HG03103 (cell line): Measurements from ENCODE around the gene ALDOB.

Experiments used
- ATAC-seq: cut with Tn5 transposase; IDR thresholded peaks from one replicate; pipeline ENCODE4 v1.9.1; 2021; ENCODE audit warnings: low read depth; ENCODE audit not compliant: unreplicated experiment

The ALDOB gene

DNA sequence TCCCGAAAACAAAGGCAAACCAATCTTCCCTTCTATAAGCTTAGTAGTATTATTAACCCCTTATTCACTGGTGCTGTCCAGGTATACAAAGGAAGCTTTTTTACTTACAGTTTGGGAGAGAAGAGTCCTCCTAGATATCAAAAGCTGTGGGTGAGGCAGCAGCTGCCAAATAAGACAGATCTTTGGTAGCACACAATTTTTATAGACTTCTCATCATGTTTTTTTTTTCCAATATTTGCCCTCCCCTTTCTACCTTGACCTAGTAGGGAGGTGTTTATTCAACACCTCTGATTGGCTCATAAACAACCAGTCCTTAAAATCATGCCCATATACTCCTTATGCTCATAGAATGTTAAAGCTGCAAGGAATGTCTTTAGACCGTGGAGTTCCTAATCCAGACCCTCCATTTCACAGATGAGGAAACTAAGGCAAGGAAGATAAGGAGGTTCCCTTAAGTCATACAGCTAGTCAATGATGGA lies at the start of gene ALDOB:
Gene ALDOB (minus strand): TSS at position 174 of the 479 bp plus-strand sequence. CDS start 4,887 bp downstream, outside the sequence.
- no peak for ATAC-seq

- no peak for ATAC-seq
Observed at GRCh38 chr9:101484046-101484445, 48.5 kb upstream of the ALDOB start.

DNA sequence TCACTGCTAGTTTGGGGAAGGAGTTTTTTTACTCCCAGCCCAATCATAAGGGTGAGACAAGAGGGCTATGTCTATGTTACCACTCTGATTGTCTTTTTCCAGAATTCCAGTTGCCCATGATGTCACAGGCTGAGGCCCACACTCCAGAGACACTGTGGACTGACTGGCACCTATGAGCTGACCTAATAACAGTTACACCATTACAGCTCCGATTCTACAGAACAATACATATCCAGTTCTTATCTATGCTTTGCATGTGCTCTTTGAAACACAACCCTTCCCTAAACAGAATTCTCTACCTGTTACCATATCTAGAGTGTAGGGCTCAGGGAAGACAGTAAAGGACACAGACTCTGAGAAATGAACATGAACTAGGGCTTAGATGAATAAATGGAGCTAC lies 45.7 kb upstream of the ALDOB start:
- ATAC-seq: no peak

DNA sequence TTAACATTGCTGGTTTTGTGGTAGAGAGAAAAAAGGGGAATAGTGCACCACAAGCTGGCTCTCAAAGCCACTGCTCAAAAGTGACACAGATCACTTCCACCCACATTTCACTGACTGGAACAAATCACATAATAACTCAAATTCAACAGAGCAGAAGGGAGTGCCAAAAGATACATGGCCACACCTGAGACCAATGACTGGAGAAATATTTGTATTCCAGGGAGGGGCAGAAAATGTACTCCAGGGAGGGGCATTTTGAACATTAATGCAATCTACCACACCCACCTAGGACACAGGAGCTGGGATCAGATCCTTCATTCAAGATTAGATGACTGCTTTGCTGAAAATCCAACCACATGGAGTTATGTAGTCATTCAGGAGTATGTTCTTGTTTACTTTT lies 44.8 kb upstream of the ALDOB start:
- ATAC-seq: no peak

DNA sequence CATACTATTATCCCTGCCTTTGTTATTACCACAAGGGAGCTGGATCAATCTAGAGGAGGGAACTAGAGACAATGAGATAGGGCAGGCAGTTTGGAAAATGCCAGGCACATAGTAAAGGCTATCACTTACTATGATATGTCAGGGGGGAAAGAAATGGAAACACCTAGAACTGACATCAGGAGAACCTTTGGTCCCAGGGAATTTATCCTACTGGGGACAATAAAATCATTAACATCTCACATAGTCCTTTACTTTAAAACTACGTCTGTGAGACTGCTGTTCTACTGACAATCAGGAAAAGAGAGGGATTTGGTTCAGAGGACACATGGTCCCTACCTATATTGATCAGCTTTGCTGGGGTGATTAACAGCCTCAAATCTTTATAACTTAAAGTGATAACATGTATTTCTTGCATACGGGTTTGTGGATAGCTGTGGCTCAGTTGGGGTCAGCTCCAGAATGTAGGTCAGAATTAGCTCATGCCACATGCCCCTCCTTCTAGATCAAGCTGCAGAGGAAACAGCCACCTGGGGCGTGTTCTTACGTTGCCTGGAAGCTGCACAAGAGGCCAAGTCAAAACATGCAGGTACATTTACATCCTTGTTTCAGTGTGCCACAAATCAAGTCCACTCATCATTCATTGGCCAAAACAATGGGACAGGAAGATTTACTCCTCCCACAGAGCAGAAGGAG lies 43.9 kb upstream of the ALDOB start:
- ATAC-seq: no peak

DNA sequence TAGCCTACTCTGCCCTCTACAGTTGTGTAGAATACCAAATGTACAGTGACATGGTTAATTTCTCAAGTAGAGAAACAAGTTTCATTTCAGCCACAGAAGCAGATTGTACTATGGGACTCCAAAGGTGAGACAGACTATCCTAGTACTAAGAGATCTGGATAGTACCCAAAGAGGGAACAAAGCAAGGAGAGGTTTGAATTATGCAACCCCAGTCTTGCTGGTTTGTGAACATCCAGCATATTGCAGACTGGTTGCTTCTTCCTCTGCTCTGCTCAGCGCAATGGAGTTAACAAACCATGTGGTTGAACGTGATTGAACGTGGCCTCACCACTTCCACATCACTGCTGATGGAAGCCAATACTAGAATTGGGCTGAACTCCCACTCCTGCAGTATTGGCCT lies 43.3 kb upstream of the ALDOB start:
- no peak for ATAC-seq

GRCh38 chr9:101478444-101478843 lies 42.9 kb upstream of the ALDOB start:
- no peak for ATAC-seq

DNA sequence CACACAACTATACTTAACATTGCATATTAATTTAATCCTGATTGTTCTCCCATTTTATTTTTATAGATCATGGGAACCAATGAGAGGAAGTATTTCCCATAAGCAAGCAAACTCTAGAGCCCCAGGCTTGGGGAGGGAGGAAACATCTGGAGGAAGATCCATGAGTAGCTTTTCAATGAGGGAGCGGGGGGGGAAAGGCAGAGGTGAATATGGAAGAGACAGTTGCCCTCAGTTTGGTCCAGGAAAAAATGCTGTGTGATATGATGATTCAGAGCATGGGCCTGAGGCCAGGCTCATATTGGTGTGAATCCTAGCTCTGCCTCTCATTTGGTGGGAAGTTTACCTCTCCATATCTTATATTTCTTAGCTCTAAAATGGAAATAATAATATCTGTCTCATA lies 42.2 kb upstream of the ALDOB start:
- ATAC-seq: no peak

DNA sequence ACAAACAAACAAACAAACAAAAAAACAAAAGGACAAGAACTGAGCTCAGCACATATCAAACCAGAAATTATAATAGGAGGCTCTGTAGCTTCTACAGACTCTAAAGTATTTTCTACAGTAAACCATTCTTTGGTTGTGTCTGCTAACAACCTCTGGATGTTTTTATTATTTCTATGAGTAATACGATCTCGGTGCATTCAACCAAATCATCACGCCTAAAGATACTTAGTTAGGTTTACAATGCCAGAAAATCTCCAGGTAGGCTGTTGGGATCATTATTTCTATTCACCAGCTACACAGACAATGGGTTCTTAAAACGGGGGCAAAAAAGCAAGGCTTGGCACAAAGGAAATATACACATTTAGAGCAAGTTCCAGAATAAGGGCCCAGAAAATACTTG lies 41.6 kb upstream of the ALDOB start:
- no peak for ATAC-seq

DNA sequence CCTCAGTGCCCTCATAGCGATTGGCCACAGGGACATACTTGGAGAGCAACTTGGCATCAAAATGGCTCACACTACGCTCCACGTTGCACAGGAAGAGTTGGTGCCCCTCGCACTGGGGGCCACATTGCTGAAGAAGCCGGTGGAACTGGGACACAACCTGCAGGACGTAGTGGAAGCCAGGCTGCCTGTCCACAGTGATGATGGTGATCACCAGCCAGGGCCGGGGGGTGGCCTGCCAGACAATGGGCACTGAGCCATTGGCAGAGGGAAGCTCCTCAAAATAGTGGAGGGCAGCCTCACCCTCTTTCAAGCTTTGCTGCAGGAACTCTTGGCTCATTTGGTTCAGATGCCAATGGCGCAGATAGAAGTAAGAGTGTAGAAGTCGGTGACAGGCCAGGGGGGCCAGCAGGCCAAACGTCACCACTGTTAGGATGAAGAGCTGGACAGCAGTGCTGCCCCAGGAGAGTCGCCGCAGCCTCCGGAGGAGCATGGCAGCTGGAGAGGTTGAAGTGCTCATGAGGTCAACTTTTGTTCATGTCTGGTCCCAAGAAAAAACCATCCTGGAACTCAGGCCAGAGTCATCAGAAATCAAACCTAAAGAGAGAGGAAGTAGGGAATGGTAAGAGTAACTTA lies 41.1 kb upstream of the ALDOB start:
- no peak for ATAC-seq

DNA sequence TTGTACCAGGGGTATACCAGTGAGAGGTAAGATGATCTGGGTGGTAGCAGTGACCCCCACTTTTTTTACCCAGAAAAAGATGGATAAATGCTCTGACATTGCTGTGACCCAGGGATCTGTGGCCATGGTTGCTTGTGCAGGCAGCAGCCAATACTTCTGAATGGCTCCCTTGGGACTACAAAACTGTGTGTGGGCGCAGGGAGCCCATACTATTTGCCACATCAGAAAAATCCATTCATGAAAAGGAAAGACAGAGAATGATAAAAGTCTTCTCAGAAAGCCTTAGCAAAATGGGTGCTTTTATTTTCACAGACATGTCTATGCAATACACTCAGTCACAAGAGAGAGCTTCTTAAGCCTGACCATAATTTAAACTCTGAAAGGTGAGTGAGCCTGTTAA lies 37.3 kb upstream of the ALDOB start:
- ATAC-seq: no peak

GRCh38 chr9:101470929-101471328 lies 35.4 kb upstream of the ALDOB start:
- no peak for ATAC-seq

GRCh38 chr9:101470021-101470420 lies 34.4 kb upstream of the ALDOB start:
- ATAC-seq: no peak

GRCh38 chr9:101469026-101469425 lies 33.5 kb upstream of the ALDOB start:
- no peak for ATAC-seq

- ATAC-seq: no peak
Observed at GRCh38 chr9:101468116-101468515, 32.5 kb upstream of the ALDOB start.

GRCh38 chr9:101467690-101468089 lies 32.1 kb upstream of the ALDOB start:
- ATAC-seq: no peak

DNA sequence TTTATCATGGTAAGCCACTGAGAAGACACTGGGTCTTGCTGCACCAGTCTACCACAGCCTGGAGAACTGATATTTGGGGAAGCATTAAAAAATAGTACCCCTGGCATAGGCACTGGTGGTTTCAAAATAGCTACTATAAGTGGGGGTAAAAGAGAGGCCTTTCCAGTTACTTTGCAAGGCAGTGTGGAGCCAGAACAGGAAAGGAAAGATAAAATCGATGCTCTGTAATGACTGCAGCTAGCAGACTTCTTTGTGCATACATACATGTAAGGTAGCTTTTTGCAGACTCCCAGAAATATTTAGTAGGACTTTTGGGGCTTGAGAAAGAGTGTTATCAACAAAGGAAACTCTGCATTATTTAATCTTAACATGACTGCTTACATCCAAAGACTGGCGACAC lies 31.3 kb upstream of the ALDOB start:
- ATAC-seq: no peak

DNA sequence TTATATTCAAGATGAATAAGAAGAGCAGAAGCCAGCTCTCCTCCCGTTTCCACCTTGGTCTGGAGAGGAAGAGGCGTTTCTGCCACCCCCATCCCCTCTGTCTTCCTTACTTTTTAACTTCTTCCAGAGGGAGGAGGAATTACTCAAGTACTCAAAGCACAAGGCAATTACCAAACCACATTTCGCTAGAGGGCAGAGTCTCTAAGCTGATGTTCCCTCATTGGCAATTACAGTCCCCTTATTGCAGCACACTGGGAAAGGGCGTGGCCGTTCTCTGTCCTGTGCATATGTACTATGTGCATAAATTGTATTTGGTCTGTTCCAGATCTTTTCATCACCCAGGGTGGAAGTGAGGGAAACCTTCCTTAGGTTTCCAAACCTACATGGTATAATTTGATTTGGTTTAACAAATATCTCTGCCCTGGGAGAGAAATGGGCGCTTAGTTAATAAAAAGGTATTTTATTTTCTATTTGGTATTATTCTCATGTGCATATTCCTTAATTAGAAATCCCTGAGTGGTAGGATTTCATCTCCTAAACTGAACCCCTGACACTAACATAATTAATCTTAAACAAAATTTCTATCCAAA lies 29.8 kb upstream of the ALDOB start:
- ATAC-seq: no peak

- no peak for ATAC-seq
Observed at GRCh38 chr9:101463397-101463796, 27.8 kb upstream of the ALDOB start.

- ATAC-seq: no peak
Observed at GRCh38 chr9:101462558-101462957, 27.0 kb upstream of the ALDOB start.

DNA sequence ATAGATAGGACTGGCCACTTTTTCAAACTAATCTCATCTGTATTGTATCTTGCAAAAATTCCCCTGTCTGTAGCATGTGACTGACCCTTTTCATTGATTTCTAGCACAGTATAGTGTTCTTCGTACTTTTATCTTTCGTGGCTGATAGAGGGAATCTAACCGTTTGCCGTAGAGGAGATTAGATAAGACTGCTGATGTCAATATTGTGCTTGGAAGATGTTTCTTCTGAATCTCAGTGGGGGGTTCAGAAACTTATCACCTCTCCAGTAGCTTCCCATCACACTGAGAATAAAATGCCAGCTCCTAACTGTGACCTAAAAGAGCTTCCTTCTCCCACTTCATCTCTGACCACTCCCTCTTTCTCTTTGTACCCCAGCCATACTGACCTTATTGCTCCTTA lies 25.4 kb upstream of the ALDOB start:
- no peak for ATAC-seq
